HG03432 (cell line): ENCODE results near the gene ZNF195.
"Not testable (repeated sequence)": the region's sequence is repeated elsewhere in the genome, so short reads cannot be mapped to it uniquely, and the experiment has no call there.

Experiments used
- ATAC-seq: cut with Tn5 transposase; IDR thresholded peaks from one replicate; pipeline ENCODE4 v1.9.1; 2021; ENCODE audit warnings: mild to moderate bottlenecking, moderate library complexity; ENCODE audit not compliant: unreplicated experiment

ZNF195 gene

DNA sequence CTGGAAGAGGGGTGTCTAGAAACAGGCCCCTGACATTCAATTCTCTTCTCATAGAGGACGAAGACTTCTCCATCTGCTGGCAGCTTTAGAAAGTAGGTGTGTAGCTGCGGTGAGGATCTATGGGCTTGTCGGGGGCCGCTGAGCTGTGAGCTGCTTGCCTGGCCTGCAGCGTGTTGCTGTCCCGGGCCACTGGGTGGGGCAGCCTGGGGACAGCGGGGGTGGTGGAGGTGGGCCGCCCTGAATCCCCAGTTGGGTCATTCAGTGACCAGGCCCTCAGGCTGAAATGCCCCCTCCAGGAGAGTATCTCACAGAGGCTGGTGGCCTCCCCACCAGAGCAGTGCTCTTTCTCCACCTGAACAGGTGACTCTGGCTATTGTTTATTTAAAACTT is 23.9 kb upstream of the ZNF195 start:
- ATAC-seq = not testable (repeated sequence)

DNA sequence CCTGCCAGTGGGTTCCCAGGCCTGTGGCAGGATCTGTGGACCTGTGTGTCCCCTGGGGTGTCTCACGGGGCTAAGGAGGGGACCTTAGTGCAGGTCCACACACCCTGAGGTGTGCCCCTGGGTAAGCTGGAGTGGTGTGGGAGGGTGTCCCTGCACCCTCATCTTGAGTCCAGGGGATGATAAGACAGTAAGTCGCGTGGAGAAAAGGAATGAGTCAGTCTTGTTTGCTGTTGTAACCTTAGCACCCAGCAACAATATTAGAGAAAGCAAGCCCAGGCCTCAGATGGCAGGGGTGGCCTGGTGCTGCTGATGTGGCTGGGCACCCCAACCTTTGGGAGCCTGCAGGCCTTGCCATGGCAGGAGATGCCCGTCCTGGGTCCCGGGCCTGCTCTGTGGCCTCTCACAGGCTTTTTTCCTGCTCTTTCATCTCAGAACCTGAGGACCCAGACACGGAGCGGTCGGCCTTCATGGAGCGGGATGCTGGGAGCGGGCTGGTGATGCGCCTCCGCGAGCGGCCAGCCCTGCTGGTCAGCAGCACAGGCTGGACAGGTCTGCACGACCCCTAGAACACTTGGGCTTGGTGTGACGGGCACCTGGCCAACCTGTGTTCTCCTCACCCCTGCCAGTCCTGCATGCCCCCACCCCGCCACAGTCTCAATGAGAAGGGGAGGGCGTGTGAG is 23.4 kb upstream of the ZNF195 start:
- ATAC-seq = not testable (repeated sequence)

DNA sequence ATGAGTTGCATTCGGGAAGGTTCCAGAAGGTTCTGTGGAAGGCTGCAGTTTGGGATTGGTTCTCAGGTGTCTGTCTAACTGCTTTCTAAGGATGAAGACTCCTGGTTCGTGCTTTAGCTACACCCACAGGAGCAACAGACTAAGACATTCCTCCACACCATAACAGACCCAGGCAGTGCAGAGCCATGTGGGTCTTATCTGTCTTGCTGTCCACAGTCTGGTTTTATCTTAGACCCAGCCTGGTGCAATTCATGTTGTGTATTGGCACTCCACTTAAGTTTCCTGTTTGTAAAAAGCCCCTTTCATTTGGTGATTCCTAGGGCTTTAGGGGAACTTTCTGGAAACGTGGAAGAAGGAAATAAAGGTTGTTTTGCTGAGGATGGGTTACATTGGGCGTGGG is 22.1 kb upstream of the ZNF195 start:
- ATAC-seq = not testable (repeated sequence)

DNA sequence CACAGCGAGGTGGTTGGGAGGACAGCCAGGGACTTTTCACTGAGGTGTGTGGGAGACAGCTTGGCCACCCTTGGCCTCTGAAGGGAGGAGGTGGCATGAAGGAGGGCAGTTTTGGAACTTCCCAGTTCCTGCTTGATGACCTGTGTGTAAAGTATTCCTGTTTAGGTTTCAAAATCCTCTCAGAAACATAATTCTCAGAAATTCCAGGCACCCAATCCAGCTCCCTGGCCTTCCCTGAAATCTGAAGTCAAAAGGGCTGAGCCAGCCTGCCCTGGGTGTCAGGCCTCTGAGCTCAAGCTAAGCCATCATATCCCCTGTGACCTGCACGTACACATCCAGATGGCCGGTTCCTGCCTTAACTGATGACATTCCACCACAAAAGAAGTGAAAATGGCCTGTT is 19.6 kb upstream of the ZNF195 start:
- ATAC-seq = not testable (repeated sequence)

- ATAC-seq = not testable (repeated sequence)
Observed at GRCh38 chr11:3398106-3398505, 19.2 kb upstream of the ZNF195 start.

- not testable (repeated sequence) for ATAC-seq
Observed at GRCh38 chr11:3397210-3397609, 18.3 kb upstream of the ZNF195 start.

- ATAC-seq = not testable (repeated sequence)
Observed at GRCh38 chr11:3395468-3395867, 16.5 kb upstream of the ZNF195 start.

DNA sequence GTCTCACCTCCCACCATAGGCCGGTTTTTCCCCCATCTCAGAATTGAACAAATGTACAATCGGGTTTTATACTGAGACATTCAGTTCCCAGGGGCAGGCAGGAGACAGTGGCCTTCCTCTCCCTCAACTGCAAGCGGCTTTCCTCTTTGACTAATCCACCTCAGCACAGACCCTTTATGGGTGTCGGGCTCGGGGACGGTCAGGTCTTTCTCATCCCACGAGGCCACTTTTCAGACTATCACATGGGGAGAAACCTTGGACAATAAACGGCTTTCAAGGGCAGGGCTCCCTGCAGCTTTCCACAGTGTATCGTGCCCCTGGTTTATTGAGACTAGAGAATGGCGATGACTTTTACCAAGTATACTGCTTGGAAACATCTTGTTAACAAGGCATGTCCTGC is 16.0 kb upstream of the ZNF195 start:
- ATAC-seq = not testable (repeated sequence)

- not testable (repeated sequence) for ATAC-seq
Observed at GRCh38 chr11:3393450-3393849, 14.5 kb upstream of the ZNF195 start.

GRCh38 chr11:3382613-3383285 is 3.8 kb upstream of the ZNF195 start:
- ATAC-seq = no peak

DNA sequence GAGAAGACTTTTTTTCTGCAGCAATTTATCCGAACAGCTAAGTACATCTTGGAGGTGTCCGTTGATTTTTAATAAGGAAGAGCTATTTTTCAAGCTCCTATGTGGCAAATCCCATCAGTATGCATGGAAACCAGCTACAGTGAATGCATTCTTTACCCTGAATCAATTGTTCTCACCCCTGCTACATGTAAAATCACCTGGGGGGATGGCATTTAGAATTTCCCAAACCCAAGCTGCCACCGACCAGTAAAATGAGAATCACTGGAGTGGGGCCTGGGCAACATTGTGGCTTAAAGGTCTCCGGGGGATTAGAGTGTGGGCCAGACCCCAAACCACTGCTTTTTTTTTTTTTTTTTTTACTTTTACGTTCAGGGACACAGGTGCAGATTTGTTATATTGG is 2.8 kb upstream of the ZNF195 start:
- ATAC-seq = no peak

- no peak for ATAC-seq
Observed at GRCh38 chr11:3380706-3381545, 2.0 kb upstream of the ZNF195 start.

- no peak for ATAC-seq
Observed at GRCh38 chr11:3375552-3375951, 3.4 kb downstream of the ZNF195 start.

DNA sequence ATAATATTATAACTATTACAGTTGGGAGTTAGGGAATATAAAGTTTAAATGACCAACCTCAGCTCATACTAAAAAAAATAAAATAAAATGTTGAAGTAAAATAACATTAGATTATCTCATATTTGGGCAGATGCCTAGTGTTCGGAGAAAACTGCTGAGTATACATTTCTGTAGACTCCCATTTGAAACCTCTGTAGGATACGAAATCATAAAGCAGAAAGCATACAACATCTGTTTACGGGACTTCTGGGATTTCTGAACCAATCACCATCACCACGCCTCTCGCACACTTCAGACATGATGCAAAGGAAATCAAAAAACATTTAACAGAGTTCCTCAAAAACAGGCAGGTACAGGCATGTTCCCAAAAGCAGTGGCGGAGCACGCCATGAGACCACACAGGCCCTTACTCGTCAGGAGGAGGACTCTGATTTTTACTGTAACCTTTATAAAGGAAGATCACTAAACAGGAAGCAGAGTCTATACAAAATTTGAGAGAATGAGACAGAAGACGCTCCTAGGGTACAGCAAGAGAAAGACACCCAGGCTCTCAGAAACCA is 8.6 kb downstream of the ZNF195 start:
- ATAC-seq = no peak

- ATAC-seq = no peak
Observed at GRCh38 chr11:3369366-3369765, 9.6 kb downstream of the ZNF195 start.

DNA sequence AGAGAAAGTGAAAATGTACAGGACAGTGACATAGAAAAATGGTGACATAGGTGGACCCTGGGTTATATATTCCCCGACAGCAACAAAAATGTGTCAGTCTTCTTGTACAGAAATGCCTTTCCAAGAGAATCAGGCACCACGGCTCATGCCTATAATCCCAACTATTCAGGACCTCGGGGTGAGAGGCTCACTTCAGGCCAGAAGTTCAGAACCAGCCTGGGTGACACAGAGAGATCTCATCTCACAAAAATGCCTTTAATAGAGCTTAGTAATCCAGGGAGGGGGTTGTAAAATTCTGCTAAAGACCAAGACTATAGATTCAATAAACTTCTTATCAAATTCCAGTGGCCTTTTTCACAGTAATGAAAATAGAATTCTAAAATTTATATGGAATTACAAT is 10.7 kb downstream of the ZNF195 start:
- no peak for ATAC-seq

DNA sequence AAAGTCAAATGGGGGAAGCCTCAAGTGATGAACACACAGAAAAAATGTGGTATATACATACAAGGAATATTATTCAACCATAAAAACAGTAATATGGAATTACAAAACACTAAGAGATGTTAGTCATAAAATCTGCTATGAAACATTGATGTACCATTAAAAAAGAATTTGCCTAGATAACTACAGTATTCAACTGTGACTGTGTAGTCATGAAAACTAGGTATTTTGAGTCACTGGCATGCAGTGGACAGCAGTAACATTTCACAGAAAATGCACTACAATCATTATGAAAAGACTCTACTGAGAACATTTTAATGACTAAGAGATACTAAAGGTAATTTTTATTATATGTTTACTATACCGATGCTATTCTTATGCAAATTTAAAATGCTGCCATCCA is 11.7 kb downstream of the ZNF195 start:
- ATAC-seq = no peak

GRCh38 chr11:3359092-3359824 is 19.7 kb downstream of the ZNF195 start:
- ATAC-seq = no peak

DNA sequence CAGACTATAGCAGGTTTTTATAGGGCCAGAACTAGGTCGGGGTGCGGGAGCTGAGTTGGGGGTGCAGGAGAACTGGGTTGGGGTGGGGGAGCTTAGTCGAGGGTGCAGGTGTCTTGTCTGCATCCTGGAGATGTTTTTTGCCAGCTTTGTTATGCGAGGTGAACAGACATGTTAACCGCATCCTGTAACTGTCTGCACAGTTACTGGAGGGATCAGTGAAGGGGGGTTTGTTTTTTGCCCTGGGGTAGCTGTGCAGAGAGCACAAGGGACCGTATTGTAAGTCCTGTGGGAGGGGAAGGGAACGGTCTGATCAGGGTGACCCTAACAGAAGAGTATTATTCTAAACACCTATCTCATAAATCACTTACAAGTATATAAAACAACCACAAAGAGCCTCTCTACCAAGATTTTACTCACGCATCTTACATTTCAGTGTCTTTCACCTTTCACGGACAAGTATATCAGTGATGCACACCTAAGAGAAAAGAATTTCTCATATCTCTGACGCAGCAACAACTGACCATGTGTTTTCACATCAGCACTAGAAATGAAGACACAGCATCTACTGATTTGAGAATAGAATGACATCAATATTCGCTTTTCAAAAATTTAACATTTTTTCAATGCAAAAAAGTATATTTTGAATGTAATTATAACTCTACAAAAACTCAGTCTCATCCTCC is 20.8 kb downstream of the ZNF195 start:
- no peak for ATAC-seq

GRCh38 chr11:3357302-3357701 is 21.6 kb downstream of the ZNF195 start:
- no peak for ATAC-seq
